Measurements from ENCODE around the gene CCL17.
"Not testable (repeated sequence)": the region's sequence is repeated elsewhere in the genome, so short reads cannot be mapped to it uniquely, and the experiment has no call there.

The CCL17 gene

DNA sequence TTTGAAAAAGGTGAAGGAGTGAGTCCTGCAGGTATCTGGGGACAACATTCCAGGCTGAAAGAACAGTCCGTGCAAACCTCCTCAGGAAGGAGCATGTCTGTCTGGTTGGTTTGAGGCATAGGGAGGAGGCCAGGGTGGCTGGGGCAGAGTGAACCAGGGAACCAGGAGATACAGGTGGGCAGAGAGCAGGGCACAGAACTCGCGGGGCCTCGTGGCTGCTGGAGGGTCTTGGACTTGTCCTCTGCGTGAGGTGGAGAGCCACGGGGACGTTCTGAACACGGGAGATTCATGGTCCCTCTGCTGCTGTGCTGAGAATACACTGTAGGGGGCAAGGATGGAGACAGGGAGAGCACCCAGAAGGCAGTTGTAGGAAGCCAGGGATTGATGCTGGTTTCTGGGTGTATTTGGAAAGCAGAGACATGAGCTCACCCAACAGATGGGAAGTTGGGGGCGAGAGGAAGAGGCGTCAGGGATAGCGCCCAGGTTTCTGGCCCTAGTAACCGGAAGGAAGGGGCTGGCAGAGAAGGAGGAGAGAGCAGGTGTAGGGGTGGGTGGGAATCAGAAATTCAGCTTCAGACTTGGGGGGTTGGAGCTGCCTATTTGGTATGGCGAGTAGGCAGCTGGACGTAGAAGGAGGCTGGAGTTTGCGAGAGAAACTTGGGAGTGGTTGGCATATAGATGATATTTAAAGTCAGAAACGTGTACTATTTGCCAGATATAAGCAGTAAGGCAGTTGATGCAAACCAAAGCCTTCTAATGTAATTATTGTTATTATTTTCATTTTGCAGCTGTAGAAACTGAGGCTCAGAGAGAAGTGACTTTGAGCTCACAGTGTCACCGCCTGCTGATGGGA is at the start of gene CCL17:
Gene CCL17 (plus strand): TSS at position 803 of the 853 bp plus-strand sequence. CDS start 9,166 bp downstream, outside the sequence.
- DNase-seq, result no peak

DNA sequence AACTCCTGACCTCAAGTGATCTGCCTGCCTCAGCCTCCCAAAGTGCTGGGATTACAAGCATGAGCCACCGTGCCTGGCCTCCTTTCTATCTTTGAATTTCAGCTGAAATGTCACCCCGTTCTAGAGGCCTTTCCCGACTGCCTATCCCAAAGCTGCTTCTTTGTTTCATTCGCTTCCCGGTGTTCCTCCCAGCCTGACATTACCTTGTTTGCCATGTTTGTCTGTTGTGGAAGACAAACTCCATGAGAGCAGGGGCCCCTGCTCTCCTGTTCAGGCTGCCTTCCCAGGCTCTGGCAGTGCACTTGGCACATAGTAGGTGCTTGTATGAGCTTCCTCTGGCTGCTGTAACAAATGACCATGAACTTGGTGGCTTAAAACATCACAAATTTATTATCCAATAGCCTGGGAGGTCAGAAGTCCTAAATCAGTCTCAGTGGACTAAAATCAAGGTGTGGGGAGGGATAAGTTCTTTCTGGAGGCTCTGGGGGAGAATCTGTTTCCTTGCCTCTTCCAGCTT is 48.6 kb upstream of the CCL17 start:
- DNase-seq, result no peak

DNA sequence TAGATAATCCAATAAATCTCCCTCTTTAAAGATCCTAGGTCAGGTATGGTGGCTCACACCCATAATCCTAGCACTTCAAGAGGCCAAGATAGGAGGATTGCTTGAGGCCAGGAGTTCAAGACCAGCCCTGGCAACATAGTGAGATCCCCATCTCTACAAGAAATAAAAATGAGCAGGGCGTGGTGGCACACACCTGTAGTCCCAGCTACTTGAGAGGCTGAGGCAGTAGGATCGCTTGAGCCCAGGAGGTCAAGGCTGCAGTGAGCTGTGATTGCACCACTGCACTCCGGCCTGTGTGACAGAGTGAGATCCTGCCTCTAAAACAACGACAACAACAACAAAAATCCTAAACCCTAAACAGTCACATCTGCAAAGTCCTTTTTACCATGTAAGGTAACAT is 48.0 kb upstream of the CCL17 start:
- no peak for DNase-seq

DNA sequence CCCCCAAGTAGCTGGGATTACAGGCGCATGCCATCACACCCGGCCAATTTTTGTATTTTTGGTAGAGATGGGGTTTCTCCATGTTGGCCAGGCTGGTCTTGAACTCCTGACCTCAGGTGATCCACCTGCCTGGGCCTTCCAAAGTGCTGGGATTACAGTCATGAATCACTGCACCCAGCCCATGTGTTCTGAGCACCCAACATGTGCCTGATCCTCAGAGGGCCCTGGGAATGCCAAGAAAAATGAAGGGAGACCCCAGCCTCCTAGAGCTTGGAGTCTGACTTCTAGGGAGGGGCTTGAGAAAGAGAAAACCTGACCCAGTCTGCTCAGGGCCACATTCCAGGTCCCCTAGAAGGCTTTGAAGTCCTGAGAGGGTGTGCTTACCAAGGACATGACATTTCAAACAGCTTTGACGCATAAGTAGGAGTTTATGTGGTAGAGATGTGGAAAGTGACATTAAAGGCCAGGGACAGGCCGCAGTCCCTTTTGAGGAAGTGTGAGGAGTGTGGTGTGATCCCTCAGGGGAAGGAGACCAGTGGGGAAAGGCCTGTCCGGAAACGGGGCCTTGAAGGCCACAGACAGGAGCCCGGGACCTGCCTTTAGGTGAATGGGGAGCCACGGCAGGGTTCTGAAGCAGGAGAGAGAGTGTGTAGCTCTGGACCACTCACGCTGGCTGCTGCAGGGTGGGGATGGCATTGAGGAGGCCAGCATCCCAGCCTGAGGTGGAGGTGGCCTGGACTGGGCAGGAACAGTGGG is 47.1 kb upstream of the CCL17 start:
- no peak for DNase-seq

DNA sequence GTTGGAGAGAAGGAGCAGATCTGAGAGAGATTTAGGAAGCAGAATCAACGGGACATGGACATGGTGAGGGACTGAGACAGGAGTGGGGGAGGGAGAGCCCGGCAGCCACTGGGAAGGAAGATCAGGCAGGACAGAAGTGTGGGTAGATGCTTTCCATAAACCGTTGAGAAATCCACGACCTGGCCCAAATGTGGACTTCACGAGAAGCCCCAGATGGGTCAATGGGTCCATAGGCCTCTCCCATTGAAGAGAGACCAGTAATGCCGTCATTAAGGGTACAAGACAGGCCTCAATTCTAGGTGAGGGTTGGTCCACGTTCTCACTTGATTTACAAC is 46.5 kb upstream of the CCL17 start:
- no peak for DNase-seq

DNA sequence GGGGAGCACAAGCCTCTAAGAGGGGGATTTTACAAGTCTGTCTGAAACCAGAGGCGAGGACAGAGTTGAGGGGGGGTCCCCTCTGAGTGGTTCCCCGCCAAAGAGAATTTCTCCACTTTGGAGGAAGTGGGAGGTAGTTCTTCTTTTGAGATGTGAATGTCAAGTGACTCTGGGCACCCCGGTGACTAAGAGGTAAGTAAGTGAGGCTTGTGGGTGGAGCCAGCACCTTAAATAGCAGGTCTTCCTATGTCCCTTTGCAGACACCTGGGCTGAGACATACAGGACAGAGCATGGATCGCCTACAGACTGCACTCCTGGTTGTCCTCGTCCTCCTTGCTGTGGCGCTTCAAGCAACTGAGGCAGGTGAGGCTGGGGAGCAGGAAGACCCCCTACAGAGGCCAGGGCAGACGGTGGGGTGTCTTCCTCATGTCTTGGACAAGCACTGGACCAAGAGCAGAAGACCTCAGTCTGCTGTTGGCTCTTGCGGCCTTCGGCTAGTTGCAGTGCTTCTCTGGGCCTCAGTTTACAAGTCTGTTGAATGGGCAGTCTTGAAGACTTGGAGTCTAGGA is 46.0 kb upstream of the CCL17 start, which contains the start of gene CCL22:
Gene CCL22 (plus strand): TSS at position 257 of the 569 bp plus-strand sequence. CDS start 34 bp downstream, at position 291.
- DNase-seq, result no peak

DNA sequence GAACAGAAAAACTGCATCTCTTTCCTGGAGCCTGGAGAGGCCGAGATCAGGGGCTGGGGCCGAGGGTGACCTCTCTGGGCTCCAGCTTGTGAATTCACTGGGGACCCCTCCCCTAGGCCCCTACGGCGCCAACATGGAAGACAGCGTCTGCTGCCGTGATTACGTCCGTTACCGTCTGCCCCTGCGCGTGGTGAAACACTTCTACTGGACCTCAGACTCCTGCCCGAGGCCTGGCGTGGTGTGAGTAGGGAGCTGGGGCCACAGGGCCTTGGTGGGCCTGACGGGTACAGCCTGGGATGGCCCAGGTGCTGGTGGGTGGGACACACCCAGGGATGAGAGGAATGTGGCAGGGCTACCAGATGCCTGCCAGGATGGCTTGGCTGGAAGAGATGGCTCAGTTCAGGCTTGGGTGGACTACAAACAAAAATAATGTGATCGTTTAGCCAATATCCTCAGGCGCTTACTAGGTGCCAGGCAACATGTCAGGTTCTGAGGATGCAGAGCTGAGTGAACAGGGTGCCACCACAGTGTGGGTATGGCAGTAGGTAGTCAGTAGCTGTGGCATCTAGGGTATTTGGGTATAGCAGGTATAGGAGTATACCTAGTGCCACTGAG is 44.1 kb upstream of the CCL17 start:
- DNase-seq, result no peak

DNA sequence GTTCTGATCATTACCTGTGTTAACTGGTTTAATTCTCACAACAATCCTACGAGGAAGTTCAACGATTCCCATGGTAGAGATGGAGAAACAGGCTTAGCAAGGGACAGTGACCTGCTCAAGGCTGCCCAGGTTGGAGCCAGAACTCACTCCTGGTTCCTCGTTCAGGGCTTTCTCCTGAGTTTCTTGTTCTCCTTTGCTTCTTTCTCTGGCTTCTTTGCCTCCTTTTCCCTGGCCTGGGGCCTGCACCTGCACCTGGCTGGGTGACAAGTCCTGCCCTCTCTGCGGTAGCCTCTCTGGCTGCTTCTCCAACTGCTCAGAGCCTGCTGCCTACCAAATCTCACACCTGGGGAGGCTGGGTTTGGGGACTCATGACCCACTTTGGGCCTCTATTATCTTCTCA is 43.2 kb upstream of the CCL17 start:
- no peak for DNase-seq

DNA sequence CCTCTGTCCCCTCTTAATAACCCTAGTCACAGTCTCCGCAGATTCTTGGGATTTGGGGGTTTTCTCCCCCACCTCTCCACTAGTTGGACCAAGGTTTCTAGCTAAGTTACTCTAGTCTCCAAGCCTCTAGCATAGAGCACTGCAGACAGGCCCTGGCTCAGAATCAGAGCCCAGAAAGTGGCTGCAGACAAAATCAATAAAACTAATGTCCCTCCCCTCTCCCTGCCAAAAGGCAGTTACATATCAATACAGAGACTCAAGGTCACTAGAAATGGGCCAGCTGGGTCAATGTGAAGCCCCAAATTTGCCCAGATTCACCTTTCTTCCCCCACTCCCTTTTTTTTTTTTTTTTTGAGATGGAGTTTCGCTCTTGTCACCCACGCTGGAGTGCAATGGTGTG is 40.4 kb upstream of the CCL17 start:
- no peak for DNase-seq

DNA sequence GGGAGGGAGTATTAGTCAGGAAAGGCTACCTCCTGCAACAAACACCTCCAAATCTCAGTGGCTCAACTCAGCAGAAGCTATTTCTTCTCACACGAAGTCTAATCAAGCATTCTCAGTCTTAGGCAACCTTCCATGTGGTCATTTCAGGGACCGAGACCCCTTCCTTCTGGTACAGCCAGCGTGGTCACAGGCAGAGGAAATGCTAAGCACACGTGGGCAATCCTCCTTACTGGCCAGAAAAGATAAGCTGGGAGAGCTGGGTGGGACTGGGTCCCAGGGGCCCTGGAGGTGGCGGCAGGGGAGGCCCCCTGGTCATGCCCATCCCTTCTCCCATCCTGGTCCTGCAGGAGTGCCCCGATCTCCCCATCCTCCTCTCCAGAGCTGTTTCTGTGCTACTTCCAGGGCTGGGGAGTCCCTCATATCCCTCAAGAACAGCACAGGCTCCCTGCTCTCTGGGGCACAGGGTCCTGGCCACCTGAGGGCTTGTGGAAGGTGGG is 38.0 kb upstream of the CCL17 start:
- peak; percentile 19 for DNase-seq

DNA sequence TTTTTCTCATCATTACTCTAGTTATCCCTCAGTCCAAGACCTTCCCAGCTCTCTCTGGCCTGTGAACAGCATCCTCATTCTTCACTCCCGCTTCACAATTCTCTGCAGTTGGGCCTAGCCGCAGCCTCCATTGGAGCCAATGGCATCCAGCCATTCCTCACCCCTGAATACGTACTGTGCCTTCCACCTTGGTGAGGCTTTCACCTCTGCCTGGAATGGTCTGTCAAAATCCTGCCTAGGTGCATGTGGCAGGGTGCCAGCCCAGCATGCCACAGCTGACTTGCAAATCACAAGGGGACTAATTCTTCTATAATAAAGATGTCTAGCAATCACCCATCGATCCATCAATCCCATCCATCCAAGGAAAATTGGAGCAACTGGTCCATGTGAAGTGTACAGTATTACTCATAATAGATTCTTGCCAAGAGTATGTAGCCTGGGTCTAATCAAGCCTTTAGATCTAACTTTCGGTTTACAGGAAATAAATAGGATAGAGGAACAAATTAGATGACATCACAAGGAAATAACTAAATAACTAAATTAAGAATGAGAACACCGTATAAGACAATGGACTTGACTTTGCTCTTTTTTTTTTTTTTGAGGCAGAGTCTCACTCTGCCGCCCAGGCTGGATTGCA is 37.3 kb upstream of the CCL17 start:
- no peak for DNase-seq

DNA sequence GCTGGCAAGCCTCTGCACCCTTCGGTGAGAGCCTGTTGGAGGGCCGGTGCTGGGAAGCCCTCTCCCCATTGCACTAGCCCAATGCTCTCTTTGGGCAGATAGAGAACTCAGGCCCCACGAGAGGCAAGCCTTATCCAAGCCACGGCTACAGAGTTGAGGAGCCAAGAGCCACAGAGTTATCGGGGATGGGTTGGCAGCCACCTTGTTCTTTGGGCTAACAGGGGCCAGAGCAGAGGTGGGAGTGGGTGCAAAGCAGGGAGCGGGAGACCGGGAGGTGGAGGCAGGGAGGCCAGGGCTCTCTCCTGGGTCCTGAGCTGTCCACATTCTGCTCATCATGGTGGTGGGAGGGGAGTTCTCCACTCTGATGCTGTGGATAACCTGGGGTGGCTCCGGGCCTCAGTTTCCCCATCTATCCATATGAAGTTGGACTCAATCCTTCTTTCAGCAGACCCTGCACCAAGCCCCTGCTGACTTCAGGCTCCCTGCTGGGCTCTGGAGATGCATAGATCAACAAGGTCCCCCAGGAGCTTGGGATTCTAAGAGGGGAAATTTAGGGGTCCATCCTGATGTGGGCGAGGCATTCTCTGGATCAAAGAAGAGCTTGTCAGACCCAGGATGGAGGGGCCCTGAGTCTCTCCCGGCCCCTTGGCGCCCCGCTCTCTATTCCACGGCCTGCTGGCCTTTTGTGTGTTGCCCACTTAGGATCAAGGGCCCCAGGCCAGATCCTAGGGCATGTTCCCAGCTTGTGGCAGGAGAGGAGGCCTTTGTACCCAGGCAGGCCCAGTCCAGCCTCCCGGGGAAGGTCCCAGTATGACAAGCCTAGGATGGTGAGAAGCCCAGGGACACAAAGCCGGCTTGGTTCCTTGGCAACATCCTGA is 32.8 kb upstream of the CCL17 start:
- no peak for DNase-seq

DNA sequence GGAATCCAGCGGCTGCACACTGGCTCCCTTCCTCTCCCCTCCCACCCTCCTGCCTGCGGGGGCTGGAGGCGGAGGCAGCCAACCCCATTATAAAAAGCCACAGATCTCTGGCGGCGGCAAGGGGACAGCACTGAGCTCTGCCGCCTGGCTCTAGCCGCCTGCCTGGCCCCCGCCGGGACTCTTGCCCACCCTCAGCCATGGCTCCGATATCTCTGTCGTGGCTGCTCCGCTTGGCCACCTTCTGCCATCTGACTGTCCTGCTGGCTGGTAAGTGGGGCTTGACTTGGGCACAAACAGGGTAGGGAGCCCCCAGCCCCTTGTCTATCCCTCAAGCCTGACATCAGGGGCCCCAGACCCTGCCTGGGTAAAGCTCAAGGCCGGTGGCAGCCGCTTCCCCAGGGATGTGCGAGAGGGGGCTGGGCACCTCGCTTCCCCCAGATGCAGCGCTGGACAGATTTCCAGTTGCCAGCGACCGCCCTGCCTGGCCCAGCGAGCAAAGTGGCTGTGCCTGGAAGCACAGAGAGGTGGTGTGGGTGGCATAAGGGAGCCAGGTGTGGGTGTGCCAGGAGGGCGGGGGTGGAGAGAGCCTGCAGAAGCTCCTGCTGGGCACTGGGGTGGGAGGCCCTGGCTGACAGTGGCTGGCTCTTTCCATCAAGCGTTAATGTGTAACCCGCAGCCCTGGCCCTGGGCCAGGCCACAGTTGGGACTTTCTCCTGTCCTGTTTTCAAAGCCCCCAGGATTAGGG is 32.0 kb upstream of the CCL17 start, which contains the start of gene CX3CL1:
Gene CX3CL1 (plus strand): TSS at position 119 of the 745 bp plus-strand sequence. CDS start 79 bp downstream, at position 198.
- no peak for DNase-seq

DNA sequence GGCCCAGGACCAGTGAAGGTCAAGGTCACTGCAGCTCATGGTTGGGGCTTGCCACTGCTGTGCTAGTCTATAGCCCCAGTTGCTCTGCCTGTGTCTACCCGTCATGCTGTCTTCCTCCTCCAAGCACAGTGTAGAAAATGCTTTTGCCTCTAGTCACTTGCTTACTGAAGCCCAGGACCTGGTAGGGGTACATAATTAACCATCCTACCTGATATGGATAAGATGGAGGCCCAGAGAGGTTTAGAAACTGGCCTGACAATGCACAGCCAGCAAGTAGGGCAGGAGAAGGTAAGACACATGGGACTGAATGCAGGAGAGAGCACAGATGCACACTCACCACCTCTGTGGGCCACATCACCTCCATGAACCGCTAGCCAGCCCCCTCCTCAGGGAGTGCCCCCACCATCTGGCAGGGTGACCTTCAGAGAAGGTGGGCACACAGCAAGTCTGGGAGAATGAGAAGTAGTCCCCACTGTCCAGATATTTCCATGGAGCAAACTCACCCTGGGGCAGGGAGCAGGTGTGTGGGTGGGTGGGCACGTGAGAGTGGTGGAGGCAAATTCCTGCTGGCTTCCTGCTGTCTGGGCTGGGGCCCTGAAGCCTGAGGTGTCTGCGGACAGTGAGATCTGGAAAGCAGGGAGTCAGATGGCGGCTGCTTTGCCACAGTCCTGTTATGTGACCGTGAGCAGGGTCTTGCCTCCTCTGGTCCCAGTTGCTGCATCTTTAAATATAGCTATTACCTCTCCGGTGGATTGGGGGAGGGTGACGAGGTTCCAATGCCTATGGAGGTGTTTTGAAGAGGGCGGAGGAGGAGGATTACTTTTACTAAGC is 31.2 kb upstream of the CCL17 start:
- no peak for DNase-seq

DNA sequence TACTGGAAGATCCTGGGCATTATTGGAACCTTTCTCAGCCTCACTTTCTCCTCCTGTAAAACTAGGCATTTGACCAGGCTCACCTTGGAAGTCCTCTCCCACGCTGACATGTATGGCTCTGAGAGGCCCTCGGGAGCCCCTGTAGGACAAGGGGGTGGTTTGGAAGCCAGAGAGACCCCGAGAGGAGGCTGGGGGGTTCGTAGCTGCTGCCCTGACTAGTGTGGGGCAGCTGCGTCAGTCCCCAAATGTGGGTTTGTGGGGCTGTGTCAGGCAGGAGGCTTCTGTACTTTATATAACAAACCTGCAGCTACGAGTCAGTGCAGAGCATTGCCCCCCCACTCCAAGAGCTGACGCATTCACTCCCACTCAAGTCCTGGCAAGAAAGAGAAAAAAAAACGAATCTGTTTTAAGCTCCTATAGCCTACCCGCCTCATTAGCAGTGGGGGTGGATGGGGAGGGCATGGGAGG is 30.5 kb upstream of the CCL17 start:
- no peak for DNase-seq

DNA sequence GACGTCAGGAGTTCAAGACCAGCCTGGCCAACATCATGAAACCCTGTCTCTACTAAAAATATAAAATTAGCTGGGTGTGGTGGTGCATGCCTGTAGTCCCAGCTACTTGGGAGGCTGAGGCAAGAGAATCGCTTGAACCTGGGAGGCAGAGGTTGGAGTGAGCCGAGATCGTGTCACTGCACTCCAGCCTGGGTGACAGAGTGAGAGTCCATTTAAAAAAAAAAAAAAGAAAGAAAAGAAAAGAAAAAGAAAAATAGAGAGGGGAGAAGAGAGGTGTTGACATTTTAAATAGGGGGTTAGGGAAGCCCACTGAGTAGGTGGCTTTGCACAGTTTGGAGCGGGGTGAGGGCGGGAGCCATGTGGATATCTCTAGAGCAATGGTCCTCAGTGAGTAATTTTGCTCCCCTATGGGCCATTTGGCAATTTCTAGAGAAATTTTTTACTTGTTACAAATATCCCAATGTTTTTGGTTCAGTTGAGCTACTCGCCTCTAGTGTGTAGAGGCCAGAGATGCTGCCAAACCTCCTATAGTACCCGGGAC is 29.6 kb upstream of the CCL17 start:
- not testable (repeated sequence) for DNase-seq

DNA sequence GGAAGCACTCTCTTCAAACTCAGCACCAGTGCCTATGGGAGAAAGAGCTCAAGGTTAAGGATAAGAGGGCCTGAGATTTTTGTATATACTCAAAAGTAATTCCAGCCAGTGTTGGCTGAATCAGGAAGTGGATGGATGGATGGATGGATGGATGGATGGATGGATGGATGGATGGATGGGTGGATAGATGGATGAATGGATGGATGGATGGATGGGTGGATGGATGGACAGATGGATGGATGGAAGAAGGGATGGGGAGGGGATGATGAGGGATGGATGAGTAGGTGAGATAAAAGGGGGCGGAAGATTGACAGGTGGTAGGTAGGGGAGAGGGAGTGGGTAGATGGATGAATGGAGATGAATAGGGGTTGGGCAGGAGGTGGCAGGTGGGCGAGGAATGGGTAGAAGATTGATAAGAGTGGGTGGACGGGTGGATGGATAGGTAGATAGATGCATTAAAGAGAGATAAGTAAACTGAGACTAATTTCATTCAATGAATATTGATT is 28.2 kb upstream of the CCL17 start:
- no peak for DNase-seq

DNA sequence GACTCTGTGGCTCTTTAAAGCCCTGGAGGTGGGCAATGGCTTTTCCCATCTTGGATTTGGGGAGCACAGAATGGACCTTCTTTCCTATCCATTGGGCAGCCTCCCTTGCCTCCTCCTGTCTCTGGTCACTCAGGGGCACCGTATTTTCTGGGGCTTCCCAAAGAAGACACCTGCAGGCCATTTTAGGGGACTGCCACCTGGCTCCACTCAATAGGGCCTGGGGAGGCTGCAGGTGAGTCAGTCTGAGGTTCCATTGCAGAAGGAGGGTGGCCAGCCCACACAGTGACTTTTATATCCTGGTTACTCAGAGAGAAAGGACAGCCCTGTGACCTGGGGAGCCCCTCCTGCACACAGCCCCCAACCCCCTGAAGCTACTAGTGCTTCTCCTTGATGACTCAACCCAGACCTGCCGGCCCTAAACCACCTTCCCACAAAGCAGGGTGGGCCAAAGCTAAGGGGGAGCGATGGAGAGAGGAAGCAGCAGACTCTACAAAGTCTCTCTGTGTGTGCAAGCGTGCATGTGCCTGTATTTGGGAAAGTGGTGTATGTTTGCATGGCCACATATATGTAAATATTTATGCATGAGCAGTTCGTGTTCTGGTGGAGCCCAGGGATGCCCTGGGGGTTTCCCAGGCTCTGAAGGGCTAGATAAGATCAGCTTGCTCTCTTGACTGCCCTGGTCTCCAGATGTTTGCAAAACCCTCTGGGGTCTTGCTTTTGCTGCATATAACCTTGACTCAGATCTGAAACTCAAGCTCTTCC is 27.3 kb upstream of the CCL17 start:
- DNase-seq, result no peak
